Upper lobe of left lung (tissue), 6 donors: Measurements from ENCODE around the gene MLLT3. TPM values are rescaled to one million over a fixed set of nuclear protein-coding genes. Genes with fewer than 3 reads are reported as not detected.

Experiments
- ATAC-seq, 2 donors: fragments of 200-7000 bp; cut with Tn5 transposase; one replicate each; pipeline ENCODE4 v1.9.1; 2022; ENCODE audit warnings: mild to moderate bottlenecking in 2 of 2, moderate library complexity in 2 of 2; ENCODE audit not compliant: low FRiP score in 2 of 2
- DNase-seq, 2 donors: peaks; one replicate each; pipeline ENCODE4 v3.0.0-alpha.2; 2019 to 2020
- H3K27ac ChIP-seq, 4 donors: fragments of 200-600 bp; sonication (generic); one replicate each; pipeline ENCODE4 v1.5.1; 2016 to 2019
- H3K27me3 ChIP-seq, 4 donors: fragments of 200-600 bp; sonication (generic); one replicate each; pipeline ENCODE4 v1.5.1; 2017 to 2019
- H3K36me3 ChIP-seq, 4 donors: fragments of 200-600 bp; sonication (generic); one replicate each; pipeline ENCODE4 v1.5.1; 2016 to 2019
- H3K4me1 ChIP-seq, 4 donors: fragments of 200-600 bp; sonication (generic); one replicate each; pipeline ENCODE4 v1.5.1; 2018 to 2019
- H3K4me3 ChIP-seq, 4 donors: fragments of 200-600 bp; sonication (generic); one replicate each; pipeline ENCODE4 v1.5.1; 2017 to 2019; ENCODE audit warnings: mild to moderate bottlenecking in 2 of 4, moderate library complexity in 1 of 4
- H3K9me3 ChIP-seq, 4 donors: fragments of 200-600 bp; sonication (generic); one replicate each; pipeline ENCODE4 v1.5.1; 2018 to 2019
- EP300 ChIP-seq, 4 donors: sonication (generic); formaldehyde crosslinking; IDR thresholded peaks; one replicate each; pipeline ENCODE4 v1.5.1; 2017; ENCODE audit warnings: antibody characterized with exemption in 4 of 4, control low read depth in 2 of 4
- POLR2A ChIP-seq, 4 donors: fragments of 450-650 bp; IDR thresholded peaks; one replicate each; pipeline ENCODE4 v1.5.1; 2016 to 2017; ENCODE audit warnings: antibody characterized with exemption in 4 of 4, mild to moderate bottlenecking in 2 of 4
- POLR2AphosphoS5 ChIP-seq, 2 donors: sonication (generic); formaldehyde crosslinking; IDR thresholded peaks; one replicate each; pipeline ENCODE4 v1.5.1; 2017; ENCODE audit warnings: antibody characterized with exemption in 2 of 2
- WGBS, 2 donors: methylation state at CpG; one replicate each; pipeline ENCODE4 v1.1.5; 2017 to 2018; 5-methylcytosine and 5-hydroxymethylcytosine counted together
- total RNA-seq, 6 donors: library from RNA; depleted of rRNA in 4 of 6; stranded (reverse); fragments of >200 nt in 4 of 6; gene quantifications; one replicate each; pipeline versions ENCODE4 v1.1.0 to v1.2.1, GENCODE V29; 2016 to 2021
- TF ChIP-seq, protein P1 (sequence below), 6 experiments: fragments of 450-650 bp in 4 of 6; fragments of 200-600 bp in 2 of 6; sonication (generic) in 2 of 6; IDR thresholded peaks; one replicate each; pipeline ENCODE4 v1.5.1; 2016 to 2019; ENCODE audit warnings: antibody characterized with exemption in 6 of 6
- donor health status: DM: no; HTN: no; CAD: no; lungs with moderate emphysema.
- donor health status: DM: no; HTN: yes; CAD: no; lungs with severe emphysema.

MLLT3 gene
- total RNA-seq, 6 donors from 2014 or later: 13.8 to 30.4 (median 20.9) TPM

DNA sequence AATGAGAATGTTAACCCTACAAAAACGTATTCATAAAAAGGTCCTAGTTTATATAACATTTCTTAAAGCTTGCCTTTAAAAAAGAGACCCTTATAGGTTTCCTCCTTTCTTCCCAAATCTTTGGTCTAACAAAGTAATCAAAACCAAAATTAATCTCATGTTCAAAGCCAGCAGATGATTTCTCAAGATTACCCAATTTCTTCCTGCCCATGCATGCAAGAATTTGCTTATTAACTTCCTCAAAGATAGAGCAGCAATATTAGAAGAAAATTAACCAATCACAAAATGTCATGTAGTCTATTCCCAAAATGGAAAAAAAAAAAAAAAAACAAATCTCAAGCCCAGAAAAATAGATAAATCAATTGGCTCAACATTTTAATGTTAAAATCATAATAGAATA is 114.9 kb downstream of the MLLT3 start:
- TF ChIP-seq EP300 (IDR thresholded peaks at IDR 0.05) (no peak), POLR2AphosphoS5 (IDR thresholded peaks at IDR 0.05) (no peak), POLR2A (IDR thresholded peaks at IDR 0.05) (no peak)
- TF ChIP-seq, protein P1, sequence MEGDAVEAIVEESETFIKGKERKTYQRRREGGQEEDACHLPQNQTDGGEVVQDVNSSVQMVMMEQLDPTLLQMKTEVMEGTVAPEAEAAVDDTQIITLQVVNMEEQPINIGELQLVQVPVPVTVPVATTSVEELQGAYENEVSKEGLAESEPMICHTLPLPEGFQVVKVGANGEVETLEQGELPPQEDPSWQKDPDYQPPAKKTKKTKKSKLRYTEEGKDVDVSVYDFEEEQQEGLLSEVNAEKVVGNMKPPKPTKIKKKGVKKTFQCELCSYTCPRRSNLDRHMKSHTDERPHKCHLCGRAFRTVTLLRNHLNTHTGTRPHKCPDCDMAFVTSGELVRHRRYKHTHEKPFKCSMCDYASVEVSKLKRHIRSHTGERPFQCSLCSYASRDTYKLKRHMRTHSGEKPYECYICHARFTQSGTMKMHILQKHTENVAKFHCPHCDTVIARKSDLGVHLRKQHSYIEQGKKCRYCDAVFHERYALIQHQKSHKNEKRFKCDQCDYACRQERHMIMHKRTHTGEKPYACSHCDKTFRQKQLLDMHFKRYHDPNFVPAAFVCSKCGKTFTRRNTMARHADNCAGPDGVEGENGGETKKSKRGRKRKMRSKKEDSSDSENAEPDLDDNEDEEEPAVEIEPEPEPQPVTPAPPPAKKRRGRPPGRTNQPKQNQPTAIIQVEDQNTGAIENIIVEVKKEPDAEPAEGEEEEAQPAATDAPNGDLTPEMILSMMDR (IDR thresholded peaks at IDR 0.05): no peak

DNA sequence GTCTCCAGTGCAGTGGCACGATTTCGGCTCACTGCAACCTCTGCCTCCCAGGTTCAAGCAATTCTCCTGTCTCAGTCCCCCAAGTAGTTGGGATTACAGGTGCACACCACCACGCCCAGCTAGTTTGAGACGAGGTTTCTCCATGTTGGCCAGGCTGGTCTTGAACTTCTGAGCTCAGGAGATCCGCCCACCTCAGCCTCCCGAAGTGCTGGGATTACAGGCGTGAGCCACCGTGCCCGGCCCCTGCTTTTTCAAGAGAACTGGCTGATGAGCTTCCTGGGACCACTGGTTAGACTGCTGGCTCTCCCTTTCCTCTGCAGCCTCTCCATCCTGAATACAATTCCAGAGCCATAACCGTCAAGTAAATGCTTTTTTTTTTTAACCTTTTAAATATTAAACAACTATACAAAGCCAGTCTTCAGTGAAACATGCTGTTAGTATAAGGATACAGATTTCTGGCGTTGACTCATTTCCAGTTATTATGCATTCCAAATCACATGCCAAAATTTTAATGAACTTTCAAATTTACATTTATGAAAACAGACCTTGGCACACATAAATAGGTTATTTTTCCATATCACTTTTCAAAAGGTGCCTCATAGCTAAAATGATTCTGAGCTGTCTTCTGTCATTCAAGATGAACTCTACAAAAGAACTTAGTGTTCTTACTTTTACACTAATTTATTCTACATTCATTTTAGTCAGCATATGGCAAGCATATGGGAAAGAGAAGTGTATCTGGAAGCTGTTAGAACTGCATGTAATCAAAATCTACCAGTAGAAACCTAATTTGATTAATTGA is 116.0 kb downstream of the MLLT3 start:
- Histone ChIP-seq H3K27ac (no peak overlapping the region), H3K27me3 (no peaks in the 10 kb centered on the region), H3K9me3 (no peaks in the 10 kb centered on the region), H3K4me1 (peaks cover 0 to 8% (median 7%) of the 10 kb centered on the region in 4 donors), H3K36me3 (no peaks in the 10 kb centered on the region), H3K4me3 (no peak overlapping the region)
- TF ChIP-seq POLR2A (IDR thresholded peaks at IDR 0.05) (no peak), POLR2AphosphoS5 (IDR thresholded peaks at IDR 0.05) (no peak), EP300 (IDR thresholded peaks at IDR 0.05) (no peak)
- TF ChIP-seq, protein P1 (IDR thresholded peaks at IDR 0.05): no peak
- DNase-seq (peak in 1 of 2 donors; percentile 15), ATAC-seq (no peak)
- 88 to 90% methylated on average over 11 of the region's 11 CpGs for WGBS, 2 donors

More for the DNA sequence above, 114.9 kb downstream of the MLLT3 start:
- WGBS, 2 donors: 0 to 63% methylated on average over 1 of the region's 1 CpG
- H3K27ac ChIP-seq: no peak overlapping the region
- no peak overlapping the region for H3K4me3 ChIP-seq
- no peaks in the 10 kb centered on the region for H3K9me3 ChIP-seq
- no peaks in the 10 kb centered on the region for H3K27me3 ChIP-seq
- no peaks in the 10 kb centered on the region for H3K36me3 ChIP-seq
- ATAC-seq: no peak
- H3K4me1 ChIP-seq: peaks cover 7 to 15% (median 10%) of the 10 kb centered on the region in 4 donors
- no peak for DNase-seq

DNA sequence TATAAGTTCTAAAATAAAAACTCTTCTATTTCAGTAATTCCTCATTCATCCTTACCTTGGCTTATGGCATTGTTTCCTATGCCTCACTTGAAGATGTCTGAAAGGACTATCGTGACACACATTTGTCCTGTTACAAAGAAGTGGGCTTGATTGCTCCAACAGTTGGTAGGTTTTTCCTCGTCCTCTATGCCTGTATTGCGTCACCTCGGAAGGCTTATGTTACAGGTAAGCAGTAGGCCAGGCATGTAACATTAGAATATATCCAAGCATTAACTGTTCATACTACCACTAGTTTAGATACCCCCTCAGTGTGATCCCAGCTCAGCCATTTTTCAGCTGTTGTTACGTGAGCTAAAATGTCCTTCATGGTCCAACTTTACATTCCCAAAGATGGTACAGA is 116.7 kb downstream of the MLLT3 start:
- 87 to 92% methylated on average over 5 of the region's 5 CpGs for WGBS, 2 donors
- Histone ChIP-seq H3K36me3 (no peaks in the 10 kb centered on the region), H3K4me3 (no peak overlapping the region), H3K9me3 (no peaks in the 10 kb centered on the region), H3K27me3 (no peaks in the 10 kb centered on the region), H3K27ac (no peak overlapping the region), H3K4me1 (peaks cover 0 to 8% (median 7%) of the 10 kb centered on the region in 4 donors)
- no peak for ATAC-seq
- no peak for DNase-seq
- TF ChIP-seq POLR2AphosphoS5 (IDR thresholded peaks at IDR 0.05) (no peak), EP300 (IDR thresholded peaks at IDR 0.05) (no peak), POLR2A (IDR thresholded peaks at IDR 0.05) (no peak)
- TF ChIP-seq, protein P1 (IDR thresholded peaks at IDR 0.05): no peak

GRCh38 chr9:20504930-20505329 is 117.4 kb downstream of the MLLT3 start:
- Histone ChIP-seq H3K27ac (no peak overlapping the region), H3K4me3 (no peak overlapping the region), H3K27me3 (no peaks in the 10 kb centered on the region), H3K36me3 (no peaks in the 10 kb centered on the region), H3K9me3 (no peaks in the 10 kb centered on the region), H3K4me1 (peaks cover 0 to 8% (median 7%) of the 10 kb centered on the region in 4 donors)
- 95 to 100% methylated on average over 1 of the region's 1 CpG for WGBS, 2 donors
- ATAC-seq (no peak), DNase-seq (no peak)
- TF ChIP-seq, protein P1 (IDR thresholded peaks at IDR 0.05): no peak
- TF ChIP-seq EP300 (IDR thresholded peaks at IDR 0.05): no peak

- no peaks in the 10 kb centered on the region for H3K36me3 ChIP-seq
- H3K4me3 ChIP-seq: no peak overlapping the region
- DNase-seq (no peak), ATAC-seq (no peak)
- TF ChIP-seq, protein P1 (IDR thresholded peaks at IDR 0.05): no peak
- TF ChIP-seq EP300 (IDR thresholded peaks at IDR 0.05) (no peak), POLR2AphosphoS5 (IDR thresholded peaks at IDR 0.05) (no peak), POLR2A (IDR thresholded peaks at IDR 0.05) (no peak)
- peaks cover 0 to 4% (median 0%) of the 10 kb centered on the region in 4 donors for H3K4me1 ChIP-seq
- no peaks in the 10 kb centered on the region for H3K9me3 ChIP-seq
- no peak overlapping the region for H3K27ac ChIP-seq
- WGBS, 2 donors: 96% methylated on average over 2 of the region's 2 CpGs
- no peaks in the 10 kb centered on the region for H3K27me3 ChIP-seq
These were observed 122.2 kb downstream of the MLLT3 start for GRCh38 chr9:20500101-20500500.
